Measurements from ENCODE around the gene SNAI3.

SNAI3 gene

DNA sequence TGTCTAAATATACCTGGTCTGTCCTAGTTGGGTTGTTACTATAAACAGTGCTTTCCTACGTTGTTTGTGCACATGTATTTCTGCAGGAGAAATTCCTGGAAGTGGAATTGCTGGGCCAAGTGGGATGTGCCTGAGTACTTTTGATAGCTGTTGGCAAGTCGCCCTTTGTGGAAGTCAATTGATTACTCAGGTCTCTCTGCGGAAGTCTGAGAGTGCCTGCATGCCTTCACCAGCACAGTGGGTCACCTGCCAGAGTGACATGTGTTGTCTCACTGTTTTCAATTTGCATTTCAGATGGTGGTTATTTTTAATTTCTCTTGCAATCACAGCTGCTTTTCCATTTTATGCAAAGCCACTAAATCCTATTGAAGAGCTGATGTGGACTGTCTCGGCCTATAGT, 21.2 kb downstream of the SNAI3 start:
- DNase-seq, result no peak

GRCh38 chr16:88662843-88663606, 23.3 kb downstream of the SNAI3 start, which contains the start of gene MVD:
Gene MVD (minus strand): TSS chr16:88663091. CDS start chr16:88663080, 11 bp downstream.
- peak; percentile 99 for DNase-seq

- no peak for DNase-seq
These were observed 24.0 kb downstream of the SNAI3 start for GRCh38 chr16:88662222-88662842.

- no peak for DNase-seq
These were observed 24.8 kb downstream of the SNAI3 start for GRCh38 chr16:88661468-88661867.

DNA sequence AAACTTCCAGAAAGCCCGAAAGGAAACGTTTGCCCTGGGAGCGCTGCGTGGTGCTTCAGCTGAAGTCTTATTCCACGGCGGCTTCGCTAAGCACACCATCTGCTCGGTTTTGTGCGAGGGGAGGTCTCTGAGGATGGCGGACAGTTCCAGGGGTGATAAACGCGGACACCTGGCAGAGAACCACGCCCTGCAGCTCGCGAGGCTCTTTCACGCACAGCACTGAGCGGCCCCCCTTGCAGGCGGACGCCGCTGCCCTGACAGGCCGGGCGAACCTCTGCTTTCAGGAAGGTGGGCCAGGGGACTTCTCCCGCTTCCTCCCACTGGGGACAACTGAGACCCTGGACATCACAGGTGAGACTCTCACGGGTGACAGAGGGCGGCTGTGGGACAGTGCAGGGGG, 27.1 kb downstream of the SNAI3 start:
- no peak for DNase-seq

GRCh38 chr16:88658714-88659113, 27.6 kb downstream of the SNAI3 start:
- DNase-seq, result no peak

DNA sequence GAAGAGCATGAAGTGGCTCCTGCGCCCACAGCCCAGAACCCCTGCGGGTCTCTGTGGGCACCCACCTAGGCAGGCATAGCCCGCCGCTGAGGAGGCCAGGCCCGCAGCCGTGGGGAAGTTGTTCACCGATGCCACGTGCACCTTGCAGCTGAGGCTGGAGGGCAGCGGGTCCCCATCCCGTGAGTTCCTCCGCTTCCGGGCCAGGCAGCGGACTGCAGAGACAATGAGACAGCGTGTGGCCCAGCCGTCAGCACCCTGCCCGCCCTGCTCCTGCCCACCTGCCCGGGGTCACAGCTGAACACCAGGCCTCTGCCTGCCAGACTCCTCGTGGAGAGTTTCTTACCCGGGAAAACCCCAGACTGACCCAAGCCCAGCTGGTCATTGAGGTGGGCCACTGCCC, 28.9 kb downstream of the SNAI3 start:
- no peak for DNase-seq

- DNase-seq, result no peak
These were observed 29.9 kb downstream of the SNAI3 start for GRCh38 chr16:88656291-88656980.

DNA sequence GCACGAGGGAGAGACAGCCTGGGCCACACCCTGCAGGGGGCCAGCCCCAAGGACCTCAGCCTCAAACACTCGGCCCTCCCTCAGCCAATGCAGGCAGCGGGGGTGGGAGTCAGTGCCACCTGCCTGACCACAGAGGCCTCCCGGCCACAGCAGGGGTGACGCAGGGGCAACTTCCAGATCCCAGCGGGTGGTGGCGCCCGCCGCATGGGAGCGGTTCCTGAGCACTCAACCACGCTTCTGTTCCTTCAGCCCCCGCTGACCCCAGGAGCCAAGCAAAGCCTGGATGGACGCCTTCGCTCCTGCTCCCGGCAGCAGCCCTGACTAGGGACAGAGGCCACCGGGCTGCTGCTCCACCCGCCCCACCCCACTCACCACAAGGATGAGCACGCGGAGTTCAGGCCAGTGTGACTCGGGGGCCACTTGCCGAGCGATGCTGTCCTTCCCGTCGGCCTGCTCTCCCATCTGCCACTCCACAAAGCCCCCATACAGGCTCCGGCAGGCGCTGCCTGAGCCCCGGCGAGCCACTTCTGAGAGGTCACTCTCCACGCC, 30.5 kb downstream of the SNAI3 start:
- DNase-seq, result no peak

GRCh38 chr16:88655053-88655732, 31.1 kb downstream of the SNAI3 start:
- no peak for DNase-seq

DNA sequence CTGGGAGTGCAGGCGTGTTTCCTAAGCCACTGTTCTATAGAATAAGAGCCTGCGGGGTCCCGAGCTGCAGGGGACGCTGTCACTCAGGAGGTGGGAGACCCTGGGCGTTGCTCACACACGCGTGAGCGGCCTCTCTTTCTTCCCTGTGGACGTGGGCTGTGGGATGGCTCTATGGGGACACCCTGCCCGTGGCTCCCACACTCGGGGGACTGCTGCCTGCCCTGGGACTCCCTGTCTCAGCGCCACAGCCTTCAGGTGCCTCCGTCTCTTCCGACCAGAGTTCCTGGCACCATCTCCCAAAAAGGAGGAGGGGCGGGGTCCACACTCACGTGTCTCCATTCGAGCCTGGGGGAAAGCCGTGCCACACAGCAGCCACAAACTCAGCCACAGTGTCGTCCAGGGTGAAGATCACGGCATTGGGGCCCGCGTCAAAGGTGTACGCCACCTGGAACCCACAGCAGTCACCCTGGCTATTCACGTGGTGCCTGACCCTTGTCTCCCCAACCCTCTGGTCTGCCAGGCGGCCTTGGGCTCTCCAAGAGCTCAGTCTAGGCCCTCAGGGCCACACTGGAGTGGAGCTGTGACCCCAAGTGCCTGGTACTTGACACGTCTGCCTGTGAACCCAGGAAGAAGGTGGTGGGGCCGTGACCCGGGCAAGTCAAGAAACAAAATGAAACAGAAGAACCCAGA, 31.8 kb downstream of the SNAI3 start:
- no peak for DNase-seq

GRCh38 chr16:88653596-88654362, 32.5 kb downstream of the SNAI3 start:
- no peak for DNase-seq

- DNase-seq, result no peak
These were observed 33.2 kb downstream of the SNAI3 start for GRCh38 chr16:88653101-88653500.

GRCh38 chr16:88652762-88653063, 33.6 kb downstream of the SNAI3 start:
- no peak for DNase-seq

GRCh38 chr16:88651989-88652761, 34.1 kb downstream of the SNAI3 start:
- no peak for DNase-seq

GRCh38 chr16:88651276-88651988, 34.9 kb downstream of the SNAI3 start:
- peak; percentile 95 for DNase-seq

- DNase-seq, result peak; percentile 92
These were observed 35.5 kb downstream of the SNAI3 start, which contains the start of gene CYBA for GRCh38 chr16:88650749-88651275. Gene CYBA (minus strand): TSS chr16:88651053. CDS start chr16:88651013, 40 bp downstream.

DNA sequence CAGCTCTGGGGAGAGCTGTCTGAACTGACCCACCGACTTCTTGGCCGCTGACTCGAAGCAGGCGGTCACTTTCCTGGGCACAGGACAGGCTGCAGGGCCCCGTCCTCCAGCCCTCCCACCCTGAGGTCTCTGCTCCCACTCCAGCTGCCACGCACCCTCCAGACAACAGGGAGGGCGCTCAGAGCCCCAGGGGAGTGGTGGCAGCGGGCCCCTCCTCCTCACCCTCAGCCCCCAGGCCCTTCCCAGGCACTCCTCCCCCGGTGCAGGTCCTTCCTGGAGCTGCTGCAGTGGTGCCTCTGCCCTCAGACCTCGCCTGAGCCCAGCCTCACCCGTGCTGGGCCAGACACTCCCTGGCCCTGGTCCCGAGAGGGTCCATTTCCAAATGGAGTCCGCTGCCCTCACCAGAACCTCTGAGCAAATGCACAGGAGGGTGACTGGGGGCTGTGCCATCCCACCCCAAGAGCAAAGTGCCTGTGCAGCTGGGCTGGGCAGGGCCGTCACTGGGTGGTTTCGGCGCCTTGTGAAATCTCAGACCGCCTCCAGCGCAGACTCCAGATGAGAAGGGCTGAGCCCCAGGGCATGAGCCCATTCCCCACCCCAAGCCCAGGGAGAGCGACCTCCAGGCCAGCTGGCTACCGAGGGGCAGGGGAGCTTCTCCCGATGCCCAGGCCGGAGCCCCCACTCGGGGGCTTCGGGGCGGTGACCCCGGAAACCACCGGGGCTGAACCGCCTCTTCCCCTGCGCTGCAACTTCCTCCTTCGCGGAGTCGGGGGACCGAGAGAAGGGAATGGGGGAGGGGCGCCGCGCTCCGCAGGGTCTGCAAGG, 36.2 kb downstream of the SNAI3 start:
- DNase-seq, result peak; percentile 69
